Measurements from ENCODE around the gene RNF114. TPM values are rescaled to one million over a fixed set of nuclear protein-coding genes. Genes with fewer than 3 reads are reported as not detected.

RNF114 gene
- polyA plus RNA-seq, 4 donors, result 56.9 to 79.1 (median 65.5) TPM

Other genes starting within 250 kb of the RNF114 start
- 10 to 100 TPM; 46.0 to 50.7 (median 46.6) TPM for gene B4GALT5, start 222.5 kb upstream of the RNF114 start, polyA plus RNA-seq (ENCODE audit: insufficient read length in 4 of 4)
- 10 to 100 TPM in 1 of 4 donors, 1 to 10 TPM in 3; 4.5 to 11.2 (median 8.6) TPM for gene SLC9A8, start 123.6 kb upstream of the RNF114 start, polyA plus RNA-seq (ENCODE audit: insufficient read length in 4 of 4)
- 10 to 100 TPM in 2 of 4 donors, 1 to 10 TPM in 2; 8.7 to 10.7 (median 9.9) TPM for gene SPATA2, start 20.9 kb upstream of the RNF114 start, polyA plus RNA-seq (ENCODE audit: insufficient read length in 4 of 4)
- 10 to 100 TPM in 1 of 4 donors, 1 to 10 TPM in 3; 3.0 to 13.5 (median 8.9) TPM for gene SNAI1, start 46.6 kb downstream of the RNF114 start, polyA plus RNA-seq (ENCODE audit: insufficient read length in 4 of 4)
- 100 to 1,000 TPM; 125 to 171 (median 158) TPM for gene UBE2V1, start 176.8 kb downstream of the RNF114 start, polyA plus RNA-seq (ENCODE audit: insufficient read length in 4 of 4)
- gene PEDS1, start 217.3 kb downstream of the RNF114 start, polyA plus RNA-seq (ENCODE audit: insufficient read length in 4 of 4), result 10 to 100 TPM; 25.0 to 28.4 (median 27.1) TPM

Data from left renal pelvis (tissue), 4 donors.